Measurements from ENCODE around the gene WAPL.

The WAPL gene

GRCh38 chr10:86411281-86411841 lies 110.2 kb downstream of the WAPL start:
- peaks cover 38% of the 10 kb centered on the region for H3K4me1 ChIP-seq (ENCODE audit: low read length)
- H3F3A ChIP-seq (ENCODE audit: insufficient read depth, low read length) = peaks cover 37% of the 10 kb centered on the region
- H3K4me2 ChIP-seq (ENCODE audit: low read depth, low read length) = peak overlapping the region; percentile 82
- H4K20me1 ChIP-seq (ENCODE audit: insufficient read depth, low read length) = no peaks in the 10 kb centered on the region
- peak overlapping the region; percentile 64 for H2AFZ ChIP-seq (ENCODE audit: low read length)
- no peaks in the 10 kb centered on the region for H3K27me3 ChIP-seq (replicated peaks; ENCODE audit: insufficient read depth, low read length)
- H3K9me3 ChIP-seq (replicated peaks; ENCODE audit: insufficient read depth, low read length) = no peaks in the 10 kb centered on the region
- H3K4me3 ChIP-seq (ENCODE audit: low read length) = peak overlapping the region; percentile 43
- peak overlapping the region; percentile 91 for H3K27ac ChIP-seq (ENCODE audit: low read length)
- H3K36me3 ChIP-seq (replicated peaks; ENCODE audit: insufficient read depth, low read length) = no peaks in the 10 kb centered on the region
- H3K9me2 ChIP-seq (replicated peaks; ENCODE audit: insufficient read depth, low read length) = no peaks in the 10 kb centered on the region
- DNase-seq = peak; percentile 87
- H3K79me2 ChIP-seq (ENCODE audit: low read length) = no peaks in the 10 kb centered on the region
- TF ChIP-seq EZH2 (optimal IDR thresholded peaks at IDR 0.05; ENCODE audit: low read depth, low read length) (no peak), CTCF (IDR thresholded peaks at IDR 0.05; ENCODE audit: low read length) (no peak), EZH2phosphoT487 (IDR thresholded peaks at IDR 0.05; ENCODE audit: low read length) (no peak)
- H3K9ac ChIP-seq (ENCODE audit: low read length) = peak overlapping the region; percentile 54

- H4K20me1 ChIP-seq (ENCODE audit: insufficient read depth, low read length) = no peaks in the 10 kb centered on the region
- peak overlapping the region; percentile 64 for H2AFZ ChIP-seq (ENCODE audit: low read length)
Measured at GRCh38 chr10:86410542-86411124, 111.0 kb downstream of the WAPL start.

GRCh38 chr10:86409183-86409582 lies 112.4 kb downstream of the WAPL start:
- Histone ChIP-seq H3K36me3 (replicated peaks; ENCODE audit: insufficient read depth, low read length) (no peaks in the 10 kb centered on the region), H3K4me2 (ENCODE audit: low read depth, low read length) (no peak overlapping the region), H3K9me3 (replicated peaks; ENCODE audit: insufficient read depth, low read length) (no peaks in the 10 kb centered on the region), H3K9me2 (replicated peaks; ENCODE audit: insufficient read depth, low read length) (no peaks in the 10 kb centered on the region), H3K27me3 (replicated peaks; ENCODE audit: insufficient read depth, low read length) (no peaks in the 10 kb centered on the region), H2AFZ (ENCODE audit: low read length) (no peak overlapping the region), H3K27ac (ENCODE audit: low read length) (no peak overlapping the region), H3K4me3 (ENCODE audit: low read length) (no peak overlapping the region), H3K79me2 (ENCODE audit: low read length) (no peaks in the 10 kb centered on the region), H3F3A (ENCODE audit: insufficient read depth, low read length) (peaks cover 37% of the 10 kb centered on the region), H4K20me1 (ENCODE audit: insufficient read depth, low read length) (no peaks in the 10 kb centered on the region), H3K4me1 (ENCODE audit: low read length) (peaks cover 27% of the 10 kb centered on the region), H3K9ac (ENCODE audit: low read length) (no peak overlapping the region)
- TF ChIP-seq CTCF (IDR thresholded peaks at IDR 0.05; ENCODE audit: low read length) = no peak
- TF ChIP-seq EZH2phosphoT487 (IDR thresholded peaks at IDR 0.05; ENCODE audit: low read length) = no peak
- TF ChIP-seq EZH2 (optimal IDR thresholded peaks at IDR 0.05; ENCODE audit: low read depth, low read length) = no peak
- DNase-seq = no peak

More at GRCh38 chr10:86410542-86411124, 111.0 kb downstream of the WAPL start:
- Histone ChIP-seq H3K9ac (ENCODE audit: low read length) (peak overlapping the region; percentile 54), H3K9me2 (replicated peaks; ENCODE audit: insufficient read depth, low read length) (no peaks in the 10 kb centered on the region), H3K9me3 (replicated peaks; ENCODE audit: insufficient read depth, low read length) (no peaks in the 10 kb centered on the region), H3K4me1 (ENCODE audit: low read length) (peaks cover 35% of the 10 kb centered on the region), H3K79me2 (ENCODE audit: low read length) (no peaks in the 10 kb centered on the region), H3K4me3 (ENCODE audit: low read length) (peak overlapping the region; percentile 43), H3F3A (ENCODE audit: insufficient read depth, low read length) (peaks cover 37% of the 10 kb centered on the region), H3K36me3 (replicated peaks; ENCODE audit: insufficient read depth, low read length) (no peaks in the 10 kb centered on the region), H3K27ac (ENCODE audit: low read length) (peak overlapping the region; percentile 91), H3K4me2 (ENCODE audit: low read depth, low read length) (peak overlapping the region; percentile 82), H3K27me3 (replicated peaks; ENCODE audit: insufficient read depth, low read length) (no peaks in the 10 kb centered on the region)
- DNase-seq = no peak
- no peak for TF ChIP-seq EZH2 (optimal IDR thresholded peaks at IDR 0.05; ENCODE audit: low read depth, low read length)
- no peak for TF ChIP-seq EZH2phosphoT487 (IDR thresholded peaks at IDR 0.05; ENCODE audit: low read length)
- TF ChIP-seq CTCF (IDR thresholded peaks at IDR 0.05; ENCODE audit: low read length) = no peak

Measured in MM.1S (cell line).